ENCODE measurements around the gene CD300LB. TPM values are rescaled to one million over a fixed set of nuclear protein-coding genes. Genes with fewer than 3 reads are reported as not detected.
"Not testable (repeated sequence)": the region's sequence is repeated elsewhere in the genome, so short reads cannot be mapped to it uniquely, and the experiment has no call there.

CD300LB gene
- total and polyA plus RNA-seq, 4 donors: 1.1 to 1.6 (median 1.3) TPM; not detected in 1

- ATAC-seq (ENCODE audit: low FRiP score) (no peak), DNase-seq (no peak)
- Histone ChIP-seq H3K9me3 (ENCODE audit: control insufficient read depth, low read length) (no peaks in the 10 kb centered on the region), H3K27me3 (ENCODE audit: control insufficient read depth in 1 of 2, insufficient read depth in 2 of 2, low read length in 1 of 2) (no peaks in the 10 kb centered on the region), H3K36me3 (ENCODE audit: control insufficient read depth in 1 of 2, insufficient read depth in 2 of 2, low read length in 1 of 2) (no peaks in the 10 kb centered on the region), H3K4me1 (ENCODE audit: control insufficient read depth in 1 of 2, insufficient read depth in 2 of 2, low read length in 2 of 2) (no peaks in the 10 kb centered on the region), H3K27ac (ENCODE audit: low read depth in 1 of 2, low read length in 2 of 2) (no peak overlapping the region), H3K4me3 (ENCODE audit: low read length in 2 of 2) (no peak overlapping the region)
- WGBS, 2 donors: 88 to 90% methylated on average over 3 of the region's 3 CpGs
- intact Hi-C loops (cut with DNase I): no loop called here
These were observed 14.5 kb downstream of the CD300LB start for GRCh38 chr17:74516561-74517328.

GRCh38 chr17:74515941-74516340 is 15.3 kb downstream of the CD300LB start:
- H3K9me3 ChIP-seq (ENCODE audit: control insufficient read depth, low read length): no peaks in the 10 kb centered on the region
- 77 to 78% methylated on average over 4 of the region's 4 CpGs for WGBS, 2 donors
- no peaks in the 10 kb centered on the region for H3K27me3 ChIP-seq (ENCODE audit: control insufficient read depth in 1 of 2, insufficient read depth in 2 of 2, low read length in 1 of 2)
- ATAC-seq (ENCODE audit: low FRiP score) (no peak), DNase-seq (no peak)
- H3K4me3 ChIP-seq (ENCODE audit: low read length in 2 of 2): no peak overlapping the region
- no peaks in the 10 kb centered on the region for H3K4me1 ChIP-seq (ENCODE audit: control insufficient read depth in 1 of 2, insufficient read depth in 2 of 2, low read length in 2 of 2)
- H3K36me3 ChIP-seq (ENCODE audit: control insufficient read depth in 1 of 2, insufficient read depth in 2 of 2, low read length in 1 of 2): no peaks in the 10 kb centered on the region
- intact Hi-C loops (cut with DNase I): no loop called here
- no peak overlapping the region for H3K27ac ChIP-seq (ENCODE audit: low read depth in 1 of 2, low read length in 2 of 2)

GRCh38 chr17:74514632-74515334 is 16.5 kb downstream of the CD300LB start:
- WGBS, 2 donors: 92 to 96% methylated on average over 10 of the region's 10 CpGs
- ATAC-seq (ENCODE audit: low FRiP score) (no peak), DNase-seq (no peak)
- H3K9me3 ChIP-seq (ENCODE audit: control insufficient read depth, low read length): no peaks in the 10 kb centered on the region
- H3K4me3 ChIP-seq (ENCODE audit: low read length in 2 of 2): no peak overlapping the region
- H3K4me1 ChIP-seq (ENCODE audit: control insufficient read depth in 1 of 2, insufficient read depth in 2 of 2, low read length in 2 of 2): no peaks in the 10 kb centered on the region
- H3K27me3 ChIP-seq (ENCODE audit: control insufficient read depth in 1 of 2, insufficient read depth in 2 of 2, low read length in 1 of 2): no peaks in the 10 kb centered on the region
- intact Hi-C loops (cut with DNase I): no loop called here
- no peak overlapping the region for H3K27ac ChIP-seq (ENCODE audit: low read depth in 1 of 2, low read length in 2 of 2)
- no peaks in the 10 kb centered on the region for H3K36me3 ChIP-seq (ENCODE audit: control insufficient read depth in 1 of 2, insufficient read depth in 2 of 2, low read length in 1 of 2)

- DNase-seq (no peak), ATAC-seq (ENCODE audit: low FRiP score) (no peak)
- WGBS, 2 donors: 16 to 94% methylated on average over 3 of the region's 3 CpGs
- Histone ChIP-seq H3K36me3 (ENCODE audit: control insufficient read depth in 1 of 2, insufficient read depth in 2 of 2, low read length in 1 of 2) (no peaks in the 10 kb centered on the region), H3K9me3 (ENCODE audit: control insufficient read depth, low read length) (no peaks in the 10 kb centered on the region), H3K27me3 (ENCODE audit: control insufficient read depth in 1 of 2, insufficient read depth in 2 of 2, low read length in 1 of 2) (no peaks in the 10 kb centered on the region), H3K27ac (ENCODE audit: low read depth in 1 of 2, low read length in 2 of 2) (no peak overlapping the region), H3K4me1 (ENCODE audit: control insufficient read depth in 1 of 2, insufficient read depth in 2 of 2, low read length in 2 of 2) (no peaks in the 10 kb centered on the region), H3K4me3 (ENCODE audit: low read length in 2 of 2) (no peak overlapping the region)
- intact Hi-C loops (cut with DNase I): no loop called here
These were observed 17.2 kb downstream of the CD300LB start for GRCh38 chr17:74513987-74514631.

GRCh38 chr17:74512624-74513091 is 18.6 kb downstream of the CD300LB start:
- no peaks in the 10 kb centered on the region for H3K27me3 ChIP-seq (ENCODE audit: control insufficient read depth in 1 of 2, insufficient read depth in 2 of 2, low read length in 1 of 2)
- no peak overlapping the region for H3K4me3 ChIP-seq (ENCODE audit: low read length in 2 of 2)
- H3K36me3 ChIP-seq (ENCODE audit: control insufficient read depth in 1 of 2, insufficient read depth in 2 of 2, low read length in 1 of 2): no peaks in the 10 kb centered on the region
- H3K9me3 ChIP-seq (ENCODE audit: control insufficient read depth, low read length): no peaks in the 10 kb centered on the region
- no peak for ATAC-seq (ENCODE audit: low FRiP score)
- WGBS, 2 donors: 66 to 70% methylated on average over 7 of the region's 7 CpGs
- no peak overlapping the region for H3K27ac ChIP-seq (ENCODE audit: low read depth in 1 of 2, low read length in 2 of 2)
- peak in 1 of 2 donors; percentile 64 for DNase-seq
- no peaks in the 10 kb centered on the region for H3K4me1 ChIP-seq (ENCODE audit: control insufficient read depth in 1 of 2, insufficient read depth in 2 of 2, low read length in 2 of 2)
- intact Hi-C loops (cut with DNase I): no loop called here

GRCh38 chr17:74512036-74512435 is 19.2 kb downstream of the CD300LB start:
- ATAC-seq (ENCODE audit: low FRiP score) (no peak), DNase-seq (peak in 1 of 2 donors; percentile 70)
- H3K9me3 ChIP-seq (ENCODE audit: control insufficient read depth, low read length): no peaks in the 10 kb centered on the region
- no peaks in the 10 kb centered on the region for H3K27me3 ChIP-seq (ENCODE audit: control insufficient read depth in 1 of 2, insufficient read depth in 2 of 2, low read length in 1 of 2)
- no peak overlapping the region for H3K27ac ChIP-seq (ENCODE audit: low read depth in 1 of 2, low read length in 2 of 2)
- H3K4me1 ChIP-seq (ENCODE audit: control insufficient read depth in 1 of 2, insufficient read depth in 2 of 2, low read length in 2 of 2): no peaks in the 10 kb centered on the region
- WGBS, 2 donors: 58 to 63% methylated on average over 2 of the region's 2 CpGs
- intact Hi-C loops (cut with DNase I): no loop called here
- H3K4me3 ChIP-seq (ENCODE audit: low read length in 2 of 2): no peak overlapping the region
- no peaks in the 10 kb centered on the region for H3K36me3 ChIP-seq (ENCODE audit: control insufficient read depth in 1 of 2, insufficient read depth in 2 of 2, low read length in 1 of 2)

GRCh38 chr17:74508156-74508555 is 23.1 kb downstream of the CD300LB start:
- intact Hi-C loops (cut with DNase I): no loop called here
- H3K4me1 ChIP-seq (ENCODE audit: control insufficient read depth in 1 of 2, insufficient read depth in 2 of 2, low read length in 2 of 2): no peaks in the 10 kb centered on the region
- H3K9me3 ChIP-seq (ENCODE audit: control insufficient read depth, low read length): no peaks in the 10 kb centered on the region
- H3K4me3 ChIP-seq (ENCODE audit: low read length in 2 of 2): no peak overlapping the region
- ATAC-seq (ENCODE audit: low FRiP score): no peak
- no peak overlapping the region for H3K27ac ChIP-seq (ENCODE audit: low read depth in 1 of 2, low read length in 2 of 2)
- no peaks in the 10 kb centered on the region for H3K27me3 ChIP-seq (ENCODE audit: control insufficient read depth in 1 of 2, insufficient read depth in 2 of 2, low read length in 1 of 2)
- DNase-seq: no peak
- H3K36me3 ChIP-seq (ENCODE audit: control insufficient read depth in 1 of 2, insufficient read depth in 2 of 2, low read length in 1 of 2): no peaks in the 10 kb centered on the region

GRCh38 chr17:74503949-74504348 is 27.3 kb downstream of the CD300LB start:
- 85 to 87% methylated on average over 5 of the region's 5 CpGs for WGBS, 2 donors
- not testable (repeated sequence) for H3K27me3 ChIP-seq (ENCODE audit: control insufficient read depth in 1 of 2, insufficient read depth in 2 of 2, low read length in 1 of 2); ATAC-seq (ENCODE audit: low FRiP score)

More at GRCh38 chr17:74503949-74504348, 27.3 kb downstream of the CD300LB start:
- H3K27ac ChIP-seq (ENCODE audit: low read depth in 1 of 2, low read length in 2 of 2); H3K4me3 ChIP-seq (ENCODE audit: low read length in 2 of 2); intact Hi-C loops (cut with DNase I); DNase-seq; H3K4me1 ChIP-seq (ENCODE audit: control insufficient read depth in 1 of 2, insufficient read depth in 2 of 2, low read length in 2 of 2); H3K36me3 ChIP-seq (ENCODE audit: control insufficient read depth in 1 of 2, insufficient read depth in 2 of 2, low read length in 1 of 2); H3K9me3 ChIP-seq (ENCODE audit: control insufficient read depth, low read length): not testable (repeated sequence)

Data from aorta (tissue), 5 donors.